ENCODE data around the gene CCDC24. TPM values are rescaled to one million over a fixed set of nuclear protein-coding genes. Genes with fewer than 3 reads are reported as not detected.
A peak's percentile ranks its signal among the peaks of the same experiment; 100 is the strongest.

The CCDC24 gene
- total RNA-seq, 1 experiment from 2014 or later: 1.0 TPM

DNA sequence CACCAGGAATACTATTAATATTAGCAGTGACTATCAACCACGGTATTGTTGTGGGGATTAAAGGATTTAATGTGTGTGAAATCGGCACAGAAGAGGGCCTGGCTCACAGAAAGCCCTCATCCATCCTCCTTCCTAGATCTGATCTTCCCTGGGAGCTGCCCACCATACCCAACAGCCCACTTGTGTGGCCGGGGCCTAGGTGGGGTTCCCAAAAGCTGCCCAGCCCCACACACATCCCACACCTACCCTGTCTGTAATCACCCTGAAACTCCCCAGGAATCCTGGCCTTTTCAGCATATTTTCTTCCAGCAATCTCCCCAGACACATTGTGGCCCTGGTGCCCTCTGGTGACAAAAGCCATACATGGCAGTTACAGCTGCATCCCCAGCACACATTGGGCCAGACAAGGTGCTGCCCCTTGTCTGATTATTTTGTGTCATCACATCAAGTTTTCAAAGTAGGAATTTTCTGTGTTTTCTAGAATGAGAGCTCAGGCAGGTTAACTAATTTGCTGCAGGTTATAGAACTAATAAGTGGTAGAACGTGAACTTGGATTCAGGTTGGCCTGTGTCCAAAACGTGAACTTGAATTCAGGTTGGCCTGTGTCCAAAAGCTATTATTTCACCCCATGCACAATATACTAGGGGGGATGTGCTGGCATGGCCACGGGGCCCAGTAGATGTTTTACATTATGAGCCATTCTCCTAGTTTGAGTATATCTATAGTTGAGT lies 45.2 kb downstream of the CCDC24 start:
- DNase-seq (ENCODE audit: extremely low read depth, low read depth): peak; percentile 73

DNA sequence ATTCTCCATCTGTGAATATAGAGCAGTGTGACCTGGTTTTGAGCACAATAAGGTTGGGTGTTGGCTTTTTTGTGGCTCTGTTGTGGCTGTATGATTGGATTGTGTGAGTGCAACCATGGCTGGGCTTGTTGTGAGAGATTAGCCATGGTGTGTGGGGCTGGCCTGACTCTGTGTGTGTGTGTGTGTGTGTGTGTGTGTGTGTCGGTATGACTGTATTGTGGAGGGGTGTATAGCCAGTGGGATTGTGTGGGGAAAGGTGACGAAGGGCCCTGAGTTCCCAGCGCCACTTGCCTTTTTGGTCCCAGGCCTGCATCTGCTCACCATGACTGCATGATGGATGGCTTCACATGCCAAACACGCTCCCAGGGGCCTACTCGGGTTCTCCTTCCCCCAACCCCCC lies 45.8 kb downstream of the CCDC24 start:
- no peak for DNase-seq (ENCODE audit: extremely low read depth, low read depth)

DNA sequence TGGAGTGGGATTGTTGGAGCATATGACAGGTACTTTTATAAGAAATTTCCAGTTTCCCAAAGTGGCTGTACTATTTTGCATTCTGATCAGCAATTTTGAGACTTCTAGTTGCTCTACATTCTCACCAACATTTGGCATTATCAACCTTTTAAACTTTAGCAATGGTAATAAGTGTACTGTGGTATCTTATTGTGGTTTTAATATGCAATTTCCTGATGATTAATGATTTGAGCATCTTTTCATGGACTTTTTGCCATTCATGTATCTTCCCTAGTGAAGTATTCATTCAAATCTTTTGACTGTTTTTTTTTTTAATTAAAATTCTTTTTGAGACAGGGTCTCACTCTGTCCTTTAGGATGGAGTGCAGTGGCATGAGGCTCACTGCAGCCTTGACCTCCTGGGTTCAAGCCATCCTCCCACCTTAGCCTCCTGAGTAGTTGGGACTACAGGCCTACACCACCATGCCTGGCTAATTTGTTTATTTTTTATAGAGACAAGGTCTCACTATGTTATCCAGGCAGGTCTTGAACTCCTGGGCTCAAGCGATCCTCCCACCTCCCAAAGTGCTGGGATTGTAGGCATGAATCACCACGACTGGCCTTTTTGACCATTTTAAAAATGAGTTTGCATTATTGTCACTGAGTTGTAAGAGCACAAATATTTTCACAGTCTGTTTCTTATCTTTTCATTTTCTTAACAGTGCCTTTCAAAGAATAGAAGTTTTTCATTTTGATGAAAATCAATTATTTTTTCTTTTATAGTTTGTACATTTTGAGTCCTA lies 47.7 kb downstream of the CCDC24 start:
- DNase-seq (ENCODE audit: extremely low read depth, low read depth): no peak

DNA sequence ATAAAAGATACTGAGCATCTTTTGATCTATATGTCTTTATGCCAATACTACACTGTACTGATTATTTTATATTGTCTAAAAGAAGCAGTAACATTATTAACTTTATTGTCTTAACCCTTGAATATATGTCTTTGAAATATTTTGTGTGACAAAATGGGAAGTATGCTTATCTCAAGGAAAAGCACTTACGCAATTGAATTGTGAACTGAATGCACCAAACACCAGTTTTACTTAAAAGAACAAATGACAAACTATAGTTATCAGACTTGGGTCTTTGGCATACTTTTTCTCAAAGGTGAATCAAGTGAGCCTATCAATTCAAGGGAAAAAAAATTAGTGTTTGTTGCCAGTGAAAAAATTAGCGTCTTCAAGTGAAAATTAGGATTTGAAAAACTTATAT lies 49.0 kb downstream of the CCDC24 start:
- no peak for DNase-seq (ENCODE audit: extremely low read depth, low read depth)

DNA sequence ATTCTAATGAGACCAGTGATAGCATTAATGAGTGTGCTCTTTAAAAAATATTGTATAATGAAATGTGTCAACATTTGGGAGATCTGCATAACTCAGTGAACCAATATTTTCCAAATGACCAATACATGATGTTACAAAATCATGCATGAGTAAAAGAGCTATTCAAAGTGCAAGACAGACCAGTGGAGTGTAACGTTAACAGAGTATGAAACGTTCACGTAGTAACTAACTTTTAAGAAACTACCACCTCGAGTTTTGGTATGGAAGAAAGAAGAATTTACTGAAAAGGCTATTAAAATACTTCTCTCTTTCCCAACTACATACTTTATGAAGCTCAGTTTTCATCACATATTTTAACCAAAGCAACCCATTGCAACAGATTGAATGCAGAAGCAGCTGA lies 49.4 kb downstream of the CCDC24 start:
- DNase-seq (ENCODE audit: extremely low read depth, low read depth): no peak

DNA sequence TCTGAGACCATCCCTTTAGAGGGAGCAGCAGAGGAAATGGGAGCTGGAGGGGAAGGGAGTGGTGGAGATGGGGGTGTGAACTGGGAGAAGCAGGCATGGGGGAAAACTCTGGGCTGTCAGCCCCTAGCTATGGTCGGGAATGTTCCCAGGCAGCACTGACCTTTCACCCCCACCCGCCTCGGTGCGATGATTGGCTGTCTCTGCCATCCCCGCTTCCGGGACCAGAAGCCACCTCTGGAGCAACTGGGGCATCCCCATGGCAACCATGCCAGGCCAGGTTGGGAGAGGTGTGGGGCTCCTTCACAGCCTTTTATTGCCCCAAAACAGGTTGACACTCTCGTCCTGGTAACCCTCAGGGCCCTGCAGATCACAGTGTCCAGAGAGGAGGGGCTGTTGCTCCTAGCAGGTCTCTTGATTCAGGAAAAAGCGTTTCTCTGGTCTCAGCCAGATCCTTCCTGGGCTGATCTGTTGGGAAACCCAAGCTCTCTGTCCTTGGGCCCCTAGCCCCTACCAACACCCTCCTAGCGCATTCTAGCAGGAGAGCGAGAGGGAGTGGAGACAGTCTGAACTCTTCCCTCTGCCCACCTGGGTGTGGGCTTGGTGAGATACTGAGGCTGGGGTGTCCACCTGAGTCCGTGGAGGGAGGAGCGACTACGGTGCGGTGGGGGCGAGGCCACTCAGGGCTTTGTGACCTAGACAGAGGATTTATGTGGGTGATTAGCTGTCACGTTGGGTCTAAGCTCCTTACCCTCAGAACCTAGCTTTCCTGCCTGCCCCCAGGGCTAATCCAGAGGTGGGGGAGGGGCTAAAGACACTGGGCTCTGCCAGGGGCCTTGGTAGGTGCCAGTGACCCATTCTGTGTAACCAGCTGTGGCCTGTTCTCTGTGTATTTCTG lies 52.0 kb downstream of the CCDC24 start:
- no peak for DNase-seq (ENCODE audit: extremely low read depth, low read depth)

DNA sequence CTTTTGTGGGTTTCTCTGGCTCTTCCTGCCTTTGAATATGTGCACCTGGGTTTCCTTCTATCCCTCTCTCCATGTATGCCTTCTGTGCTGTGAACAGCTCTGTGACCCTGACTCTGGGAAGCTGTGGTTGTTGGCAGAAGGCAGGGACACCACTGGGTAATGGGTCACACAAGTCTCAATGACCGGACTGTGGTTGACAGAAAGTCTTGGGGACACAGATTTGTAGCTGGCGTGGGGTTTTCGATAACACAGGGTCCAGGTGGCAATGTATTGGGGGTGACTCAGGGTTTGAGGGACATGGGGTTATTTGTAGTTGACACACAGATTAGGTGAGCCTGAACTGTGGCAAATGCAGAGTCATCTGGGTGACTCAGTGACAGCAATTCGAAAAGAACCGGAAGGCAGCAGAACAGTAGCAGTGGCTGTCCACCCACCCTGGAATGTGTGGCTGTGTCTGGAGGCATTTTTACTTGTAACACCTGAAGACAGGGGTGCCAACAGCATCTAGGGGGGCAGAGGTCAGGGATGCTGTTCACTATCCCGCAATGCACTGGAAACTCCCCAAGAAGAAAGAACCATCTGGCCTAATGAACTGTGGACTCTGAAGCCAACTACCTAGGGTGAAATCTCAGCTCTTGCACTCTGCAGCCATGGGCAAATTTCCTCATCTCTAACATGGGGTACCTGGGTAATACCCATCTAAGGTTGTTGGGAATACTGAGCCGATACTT lies 52.8 kb downstream of the CCDC24 start:
- no peak for DNase-seq (ENCODE audit: extremely low read depth, low read depth)

DNA sequence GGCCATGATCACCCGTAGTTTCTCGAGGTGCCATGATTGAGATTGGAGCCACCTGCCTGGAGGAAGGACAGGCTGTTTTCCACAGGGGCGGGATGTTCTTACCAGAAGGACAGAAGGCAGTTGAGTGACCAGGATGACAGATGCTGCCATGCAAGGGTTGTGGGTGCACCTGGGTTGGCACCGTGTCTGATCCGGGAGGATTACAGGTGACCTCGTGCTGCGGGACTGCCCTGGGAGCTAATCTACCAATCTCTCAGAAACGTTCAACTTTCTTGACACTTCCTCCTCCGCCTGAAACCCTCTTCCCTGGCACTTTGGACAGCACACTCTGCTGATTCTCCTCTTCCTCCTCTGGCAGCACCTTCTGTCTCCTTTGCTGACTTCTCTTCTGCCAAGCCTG lies 53.7 kb downstream of the CCDC24 start:
- no peak for DNase-seq (ENCODE audit: extremely low read depth, low read depth)

Other genes starting within 250 kb of the CCDC24 start
- 9.7 and 10.7 TPM in 2 replicates for gene ARTN, start 57.8 kb upstream of the CCDC24 start, total RNA-seq (2014; rRNA removed; shearing (Covaris generic))
- 10.1 and 11.6 TPM in 2 replicates for gene IPO13, start 44.6 kb upstream of the CCDC24 start, total RNA-seq (2014; rRNA removed; shearing (Covaris generic))
- gene DPH2, start 21.6 kb upstream of the CCDC24 start, total RNA-seq (2014; rRNA removed; shearing (Covaris generic)): 28.1 and 28.9 TPM in 2 replicates
- 109 and 124 TPM in 2 replicates for gene ATP6V0B, start 16.6 kb upstream of the CCDC24 start, total RNA-seq (2014; rRNA removed; shearing (Covaris generic))
- gene B4GALT2, start 12.4 kb upstream of the CCDC24 start, total RNA-seq (2014; rRNA removed; shearing (Covaris generic)): 38.6 and 46.2 TPM in 2 replicates
- 12.1 and 12.9 TPM in 2 replicates for gene SLC6A9, start 39.9 kb downstream of the CCDC24 start, total RNA-seq (2014; rRNA removed; shearing (Covaris generic))
- not detected in 2 replicates for gene KLF17, start 127.2 kb downstream of the CCDC24 start, total RNA-seq (2014; rRNA removed; shearing (Covaris generic))
- not detected in 2 replicates for gene KLF18, start 150.0 kb downstream of the CCDC24 start, total RNA-seq (2014; rRNA removed; shearing (Covaris generic))
- 11.1 and 12.7 TPM in 2 replicates for gene DMAP1, start 221.9 kb downstream of the CCDC24 start, total RNA-seq (2014; rRNA removed; shearing (Covaris generic))

All from NCI-H460 (cell line).